ENCODE data around the gene CCDC12.

DNA sequence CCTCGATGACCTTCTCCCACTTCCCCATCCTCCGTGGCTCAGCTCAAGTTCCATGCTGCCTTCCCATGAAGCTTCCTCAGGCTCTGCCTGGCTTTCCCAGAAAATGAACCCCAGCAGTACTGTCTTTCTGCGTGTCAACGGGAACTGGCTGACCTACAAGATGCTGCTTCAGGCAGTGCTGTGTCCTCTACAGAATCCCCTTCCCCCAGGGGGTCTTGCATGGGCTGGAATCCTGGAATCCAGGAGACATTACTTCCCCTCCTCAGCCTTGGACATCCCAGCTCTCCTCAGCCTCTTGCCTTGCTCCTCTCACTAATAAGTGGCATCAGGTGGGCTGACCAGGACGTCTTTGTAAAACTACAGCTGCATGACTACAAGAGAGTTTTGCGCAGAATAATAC lies 5.4 kb downstream of the CCDC12 start:
- TF ChIP-seq POLR2A (IDR thresholded peaks at IDR 0.05): no peak
- TF ChIP-seq, protein P1, sequence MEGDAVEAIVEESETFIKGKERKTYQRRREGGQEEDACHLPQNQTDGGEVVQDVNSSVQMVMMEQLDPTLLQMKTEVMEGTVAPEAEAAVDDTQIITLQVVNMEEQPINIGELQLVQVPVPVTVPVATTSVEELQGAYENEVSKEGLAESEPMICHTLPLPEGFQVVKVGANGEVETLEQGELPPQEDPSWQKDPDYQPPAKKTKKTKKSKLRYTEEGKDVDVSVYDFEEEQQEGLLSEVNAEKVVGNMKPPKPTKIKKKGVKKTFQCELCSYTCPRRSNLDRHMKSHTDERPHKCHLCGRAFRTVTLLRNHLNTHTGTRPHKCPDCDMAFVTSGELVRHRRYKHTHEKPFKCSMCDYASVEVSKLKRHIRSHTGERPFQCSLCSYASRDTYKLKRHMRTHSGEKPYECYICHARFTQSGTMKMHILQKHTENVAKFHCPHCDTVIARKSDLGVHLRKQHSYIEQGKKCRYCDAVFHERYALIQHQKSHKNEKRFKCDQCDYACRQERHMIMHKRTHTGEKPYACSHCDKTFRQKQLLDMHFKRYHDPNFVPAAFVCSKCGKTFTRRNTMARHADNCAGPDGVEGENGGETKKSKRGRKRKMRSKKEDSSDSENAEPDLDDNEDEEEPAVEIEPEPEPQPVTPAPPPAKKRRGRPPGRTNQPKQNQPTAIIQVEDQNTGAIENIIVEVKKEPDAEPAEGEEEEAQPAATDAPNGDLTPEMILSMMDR (IDR thresholded peaks at IDR 0.05): no peak

All from adrenal gland (tissue), 5 donors.